ENCODE measurements around the gene THEMIS. TPM values are rescaled to one million over a fixed set of nuclear protein-coding genes. Genes with fewer than 3 reads are reported as not detected.

Gene THEMIS
- total and polyA plus RNA-seq, 2 experiments from 2014 or later: 0.05 to 0.11 TPM

- 41 to 77% methylated on average over 1 of the region's 1 CpG for WGBS, 2 experiments (ENCODE audit: low coverage in 1 of 2, low lambda C conversion rate in 2 of 2, missing lambda C conversion rate in 2 of 2)
Observed at GRCh38 chr6:127894051-127894450, 6.8 kb downstream of the THEMIS start.

GRCh38 chr6:127893541-127893940 is 7.3 kb downstream of the THEMIS start:
- Histone ChIP-seq H3K4me3 (no peak overlapping the region), H3K27me3 (replicated peaks; ENCODE audit: insufficient read depth) (no peaks in the 10 kb centered on the region), H3K9me3 (ENCODE audit: low read depth) (no peaks in the 10 kb centered on the region), H3F3A (ENCODE audit: insufficient read depth) (no peaks in the 10 kb centered on the region), H4K20me1 (ENCODE audit: insufficient read depth) (no peaks in the 10 kb centered on the region), H3K9ac (no peak overlapping the region), H3K79me2 (ENCODE audit: insufficient read depth) (no peaks in the 10 kb centered on the region), H3K36me3 (ENCODE audit: low read depth) (no peaks in the 10 kb centered on the region), H3K9me2 (ENCODE audit: insufficient read depth) (no peaks in the 10 kb centered on the region), H3K4me1 (ENCODE audit: insufficient read depth) (no peaks in the 10 kb centered on the region), H3K27ac (no peak overlapping the region), H3K4me2 (ENCODE audit: unreplicated experiment) (no peak overlapping the region), H2AFZ (0 out of 2 replicates have a peak overlapping the region, but pooled peaks have one; percentile 12)
- TF ChIP-seq EZH2 (IDR thresholded peaks at IDR 0.05; ENCODE audit: insufficient read depth, poor library complexity, severe bottlenecking) (no peak), EZH2phosphoT487 (IDR thresholded peaks at IDR 0.05; ENCODE audit: insufficient read depth, low read depth) (no peak)
- DNase-seq: no peak
- in situ Hi-C loops (cut with MboI): no loop called here
- 76 to 79% methylated on average over 6 of the region's 6 CpGs for WGBS, 2 experiments (ENCODE audit: low coverage in 1 of 2, low lambda C conversion rate in 2 of 2, missing lambda C conversion rate in 2 of 2)

More at GRCh38 chr6:127894051-127894450, 6.8 kb downstream of the THEMIS start:
- Histone ChIP-seq H2AFZ (peak overlapping the region; percentile 12; the same call in 1 of the 2 replicates), H3K9ac (no peak overlapping the region), H3K36me3 (ENCODE audit: low read depth) (no peaks in the 10 kb centered on the region), H3K27me3 (replicated peaks; ENCODE audit: insufficient read depth) (no peaks in the 10 kb centered on the region), H3K4me1 (ENCODE audit: insufficient read depth) (no peaks in the 10 kb centered on the region), H3K9me2 (ENCODE audit: insufficient read depth) (no peaks in the 10 kb centered on the region), H3K79me2 (ENCODE audit: insufficient read depth) (no peaks in the 10 kb centered on the region), H3F3A (ENCODE audit: insufficient read depth) (no peaks in the 10 kb centered on the region), H3K4me3 (no peak overlapping the region), H3K4me2 (ENCODE audit: unreplicated experiment) (no peak overlapping the region), H4K20me1 (ENCODE audit: insufficient read depth) (no peaks in the 10 kb centered on the region), H3K27ac (no peak overlapping the region), H3K9me3 (ENCODE audit: low read depth) (no peaks in the 10 kb centered on the region)
- no peak for DNase-seq
- in situ Hi-C loops (cut with MboI): no loop called here
- no peak for TF ChIP-seq EZH2phosphoT487 (IDR thresholded peaks at IDR 0.05; ENCODE audit: insufficient read depth, low read depth)
- TF ChIP-seq EZH2 (IDR thresholded peaks at IDR 0.05; ENCODE audit: insufficient read depth, poor library complexity, severe bottlenecking): no peak

- Histone ChIP-seq H3K9me2 (ENCODE audit: insufficient read depth) (no peaks in the 10 kb centered on the region), H4K20me1 (ENCODE audit: insufficient read depth) (no peaks in the 10 kb centered on the region), H3K27me3 (replicated peaks; ENCODE audit: insufficient read depth) (no peaks in the 10 kb centered on the region), H3F3A (ENCODE audit: insufficient read depth) (no peaks in the 10 kb centered on the region), H3K27ac (no peak overlapping the region), H3K4me3 (no peak overlapping the region), H2AFZ (no peak overlapping the region), H3K4me2 (ENCODE audit: unreplicated experiment) (no peak overlapping the region), H3K4me1 (ENCODE audit: insufficient read depth) (no peaks in the 10 kb centered on the region), H3K9me3 (ENCODE audit: low read depth) (no peaks in the 10 kb centered on the region), H3K9ac (no peak overlapping the region), H3K36me3 (ENCODE audit: low read depth) (no peaks in the 10 kb centered on the region), H3K79me2 (ENCODE audit: insufficient read depth) (no peaks in the 10 kb centered on the region)
- in situ Hi-C loops (cut with MboI): no loop called here
- TF ChIP-seq EZH2 (IDR thresholded peaks at IDR 0.05; ENCODE audit: insufficient read depth, poor library complexity, severe bottlenecking): no peak
- TF ChIP-seq EZH2phosphoT487 (IDR thresholded peaks at IDR 0.05; ENCODE audit: insufficient read depth, low read depth): no peak
- WGBS, 2 experiments (ENCODE audit: low coverage in 1 of 2, low lambda C conversion rate in 2 of 2, missing lambda C conversion rate in 2 of 2): 81 to 83% methylated on average over 3 of the region's 3 CpGs
- DNase-seq: no peak
Observed at GRCh38 chr6:127891731-127892326, 9.0 kb downstream of the THEMIS start.

- no peaks in the 10 kb centered on the region for H3K4me1 ChIP-seq (ENCODE audit: insufficient read depth)
- H3F3A ChIP-seq (ENCODE audit: insufficient read depth): no peaks in the 10 kb centered on the region
- H3K27me3 ChIP-seq (replicated peaks; ENCODE audit: insufficient read depth): no peaks in the 10 kb centered on the region
- peaks cover 7% of the 10 kb centered on the region; the same call in 1 of the 2 replicates for H3K9me2 ChIP-seq (ENCODE audit: insufficient read depth)
- H3K9me3 ChIP-seq (ENCODE audit: low read depth): no peaks in the 10 kb centered on the region
- no peak overlapping the region for H3K4me3 ChIP-seq
- 67 to 74% methylated on average over 3 of the region's 3 CpGs for WGBS, 2 experiments (ENCODE audit: low coverage in 1 of 2, low lambda C conversion rate in 2 of 2, missing lambda C conversion rate in 2 of 2)
- in situ Hi-C loops (cut with MboI): no loop called here
- no peak overlapping the region for H3K9ac ChIP-seq
- no peaks in the 10 kb centered on the region for H4K20me1 ChIP-seq (ENCODE audit: insufficient read depth)
- H2AFZ ChIP-seq: no peak overlapping the region
- no peak for DNase-seq
- H3K27ac ChIP-seq: no peak overlapping the region
- no peak overlapping the region for H3K4me2 ChIP-seq (ENCODE audit: unreplicated experiment)
- H3K36me3 ChIP-seq (ENCODE audit: low read depth): no peaks in the 10 kb centered on the region
- H3K79me2 ChIP-seq (ENCODE audit: insufficient read depth): no peaks in the 10 kb centered on the region
- no peak for TF ChIP-seq EZH2 (IDR thresholded peaks at IDR 0.05; ENCODE audit: insufficient read depth, poor library complexity, severe bottlenecking)
- TF ChIP-seq EZH2phosphoT487 (IDR thresholded peaks at IDR 0.05; ENCODE audit: insufficient read depth, low read depth): no peak
Observed at GRCh38 chr6:127886603-127887002, 14.3 kb downstream of the THEMIS start.

All from GM23248 (cell line).